WERI-Rb-1 (cell line): ENCODE results near the gene SHISA9.

ENCODE experiments used
- DNase-seq: peaks from one replicate; pipeline ENCODE4 v3.0.0-alpha.2; 2020
- H3K27ac ChIP-seq: fragments of 250-450 bp; sonication (Bioruptor Pico); 2 replicates; pipeline ENCODE4 v1.5.1; 2020; ENCODE audit warnings: mild to moderate bottlenecking, moderate library complexity
- H3K27me3 ChIP-seq: fragments of 250-450 bp; sonication (Bioruptor Pico); 2 replicates; pipeline ENCODE4 v1.5.1; 2021; ENCODE audit warnings: mild to moderate bottlenecking, low read depth, moderate library complexity; ENCODE audit not compliant: insufficient read depth, severe bottlenecking
- H3K36me3 ChIP-seq: fragments of 250-450 bp; sonication (Bioruptor Pico); 2 replicates; pipeline ENCODE4 v1.5.1; 2020; ENCODE audit warnings: mild to moderate bottlenecking, moderate library complexity
- H3K4me3 ChIP-seq: 2 replicates; pipeline ENCODE4 v1.5.1; 2011; ENCODE audit warnings: low read depth, mild to moderate bottlenecking, control low read depth, low read length
- H3K9me3 ChIP-seq: fragments of 250-450 bp; sonication (Bioruptor Pico); 2 replicates; pipeline ENCODE4 v1.5.1; 2021; ENCODE audit warnings: mild to moderate bottlenecking, moderate library complexity; ENCODE audit not compliant: severe bottlenecking
- TF ChIP-seq, protein P1 (sequence below): IDR thresholded peaks from 2 replicates; pipeline ENCODE4 v1.5.1; 2011; ENCODE audit warnings: low read depth, mild to moderate bottlenecking, control low read depth, inconsistent platforms, low read length

Gene SHISA9

DNA sequence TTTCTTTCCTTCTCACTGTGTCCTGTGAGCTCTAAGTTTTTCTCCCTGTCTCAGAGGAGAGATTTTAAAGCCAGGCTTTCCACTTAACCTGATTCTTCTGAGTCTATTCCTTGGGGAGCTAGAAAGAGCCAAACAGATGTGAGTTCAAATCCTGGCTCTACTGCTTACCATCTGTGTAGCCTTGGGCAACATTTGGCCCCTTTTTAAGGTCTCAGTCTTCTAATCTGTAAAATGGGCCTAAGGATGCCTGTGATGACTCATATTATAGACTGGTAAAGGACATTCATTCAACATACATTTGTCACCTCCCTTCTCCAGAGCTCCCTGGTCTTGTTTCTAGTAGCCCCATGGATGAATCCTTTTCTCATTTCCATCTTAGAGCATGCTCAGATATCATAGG lies 304.0 kb downstream of the SHISA9 start:
- H3K27ac ChIP-seq: no peak overlapping the region
- H3K36me3 ChIP-seq: no peaks in the 10 kb centered on the region
- DNase-seq: no peak
- no peaks in the 10 kb centered on the region for H3K9me3 ChIP-seq
- H3K27me3 ChIP-seq: no peaks in the 10 kb centered on the region
- TF ChIP-seq, protein P1, sequence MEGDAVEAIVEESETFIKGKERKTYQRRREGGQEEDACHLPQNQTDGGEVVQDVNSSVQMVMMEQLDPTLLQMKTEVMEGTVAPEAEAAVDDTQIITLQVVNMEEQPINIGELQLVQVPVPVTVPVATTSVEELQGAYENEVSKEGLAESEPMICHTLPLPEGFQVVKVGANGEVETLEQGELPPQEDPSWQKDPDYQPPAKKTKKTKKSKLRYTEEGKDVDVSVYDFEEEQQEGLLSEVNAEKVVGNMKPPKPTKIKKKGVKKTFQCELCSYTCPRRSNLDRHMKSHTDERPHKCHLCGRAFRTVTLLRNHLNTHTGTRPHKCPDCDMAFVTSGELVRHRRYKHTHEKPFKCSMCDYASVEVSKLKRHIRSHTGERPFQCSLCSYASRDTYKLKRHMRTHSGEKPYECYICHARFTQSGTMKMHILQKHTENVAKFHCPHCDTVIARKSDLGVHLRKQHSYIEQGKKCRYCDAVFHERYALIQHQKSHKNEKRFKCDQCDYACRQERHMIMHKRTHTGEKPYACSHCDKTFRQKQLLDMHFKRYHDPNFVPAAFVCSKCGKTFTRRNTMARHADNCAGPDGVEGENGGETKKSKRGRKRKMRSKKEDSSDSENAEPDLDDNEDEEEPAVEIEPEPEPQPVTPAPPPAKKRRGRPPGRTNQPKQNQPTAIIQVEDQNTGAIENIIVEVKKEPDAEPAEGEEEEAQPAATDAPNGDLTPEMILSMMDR: no peak
- no peak overlapping the region for H3K4me3 ChIP-seq

DNA sequence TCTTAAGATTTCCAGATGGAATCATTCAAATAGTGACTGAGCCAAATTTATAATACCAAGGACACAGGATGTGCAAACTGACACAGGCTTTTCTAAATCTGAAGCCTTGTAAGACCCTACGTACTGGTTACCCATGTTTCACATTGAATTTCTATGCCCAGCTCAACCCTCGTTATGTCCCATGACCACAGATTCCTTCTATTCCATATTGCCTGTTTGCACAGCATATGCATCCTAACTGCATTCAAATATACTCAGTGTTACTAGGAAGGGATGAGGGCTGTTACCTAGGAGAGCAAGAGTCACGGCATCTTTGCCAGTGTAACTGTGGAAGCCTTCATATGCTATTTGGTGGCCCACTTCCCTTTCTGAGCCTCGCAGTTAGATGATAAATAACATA lies 305.2 kb downstream of the SHISA9 start:
- no peak for DNase-seq
- TF ChIP-seq, protein P1: no peak
- Histone ChIP-seq H3K27me3 (no peaks in the 10 kb centered on the region), H3K4me3 (no peak overlapping the region), H3K27ac (no peak overlapping the region), H3K9me3 (no peaks in the 10 kb centered on the region), H3K36me3 (no peaks in the 10 kb centered on the region)

DNA sequence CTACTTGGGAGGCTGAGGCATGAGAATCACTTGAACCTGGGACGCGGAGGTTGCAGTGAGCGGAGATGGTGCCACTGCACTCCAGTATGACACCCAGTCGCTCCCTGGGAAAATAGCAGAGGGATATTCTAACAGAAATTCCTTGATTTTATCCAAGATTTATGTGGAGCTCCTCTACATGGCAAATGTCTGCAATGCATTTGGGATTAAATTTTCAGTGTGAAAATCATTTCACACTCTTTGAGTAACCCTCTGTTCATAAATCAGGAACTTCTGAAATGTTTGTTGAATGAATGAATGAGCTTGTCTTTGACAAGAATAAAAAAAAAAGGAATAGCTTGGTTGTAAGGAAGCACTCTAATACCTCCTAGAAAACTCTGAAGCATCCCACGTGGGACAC lies 305.8 kb downstream of the SHISA9 start:
- H3K27me3 ChIP-seq: no peaks in the 10 kb centered on the region
- no peaks in the 10 kb centered on the region for H3K9me3 ChIP-seq
- DNase-seq: no peak
- TF ChIP-seq, protein P1: no peak
- H3K36me3 ChIP-seq: no peaks in the 10 kb centered on the region
- H3K27ac ChIP-seq: no peak overlapping the region
- H3K4me3 ChIP-seq: no peak overlapping the region

DNA sequence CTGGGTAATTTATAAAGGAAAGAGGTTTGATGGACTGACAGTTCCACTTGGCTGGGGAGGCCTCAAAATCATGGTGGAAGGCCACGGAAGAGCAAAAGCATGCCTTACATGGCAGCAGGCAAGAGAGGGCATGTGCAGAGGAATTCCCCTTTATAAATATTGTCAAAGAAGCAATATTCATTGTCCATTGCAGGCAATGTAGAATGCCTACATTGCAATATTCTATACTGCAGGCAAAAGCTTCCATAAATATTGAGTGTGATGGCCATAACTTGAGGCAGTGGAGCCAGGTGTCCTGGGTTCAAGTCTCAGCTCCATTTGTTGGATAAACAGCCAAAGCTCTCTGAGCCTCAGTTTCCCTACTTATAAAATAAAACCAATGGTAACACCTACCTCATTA lies 322.3 kb downstream of the SHISA9 start:
- Histone ChIP-seq H3K27me3 (no peaks in the 10 kb centered on the region), H3K36me3 (no peaks in the 10 kb centered on the region), H3K9me3 (peaks cover 5% of the 10 kb centered on the region), H3K4me3 (no peak overlapping the region), H3K27ac (no peak overlapping the region)
- TF ChIP-seq, protein P1: no peak
- no peak for DNase-seq

DNA sequence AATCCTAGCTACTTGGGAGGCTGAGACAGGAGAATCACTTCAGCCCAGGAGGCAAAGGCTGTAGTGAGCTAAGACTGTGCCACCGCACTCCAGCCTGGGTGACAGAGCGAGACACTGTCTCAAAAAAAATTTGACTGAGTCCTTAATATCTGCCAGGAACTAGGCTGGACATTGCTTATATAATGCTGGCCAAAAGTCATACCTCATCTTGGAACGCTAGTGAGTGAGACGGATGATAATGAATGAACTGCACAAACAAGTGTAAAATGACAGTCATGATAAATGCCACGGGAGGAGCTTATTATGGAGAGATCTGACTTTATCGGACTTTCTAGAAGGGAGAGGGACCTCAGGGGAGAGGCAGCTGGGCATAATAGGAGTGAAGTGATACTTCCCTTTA lies 327.6 kb downstream of the SHISA9 start:
- Histone ChIP-seq H3K27ac (no peak overlapping the region), H3K36me3 (no peaks in the 10 kb centered on the region), H3K4me3 (no peak overlapping the region), H3K27me3 (no peaks in the 10 kb centered on the region), H3K9me3 (peaks cover 5% of the 10 kb centered on the region)
- DNase-seq: no peak
- TF ChIP-seq, protein P1: no peak

DNA sequence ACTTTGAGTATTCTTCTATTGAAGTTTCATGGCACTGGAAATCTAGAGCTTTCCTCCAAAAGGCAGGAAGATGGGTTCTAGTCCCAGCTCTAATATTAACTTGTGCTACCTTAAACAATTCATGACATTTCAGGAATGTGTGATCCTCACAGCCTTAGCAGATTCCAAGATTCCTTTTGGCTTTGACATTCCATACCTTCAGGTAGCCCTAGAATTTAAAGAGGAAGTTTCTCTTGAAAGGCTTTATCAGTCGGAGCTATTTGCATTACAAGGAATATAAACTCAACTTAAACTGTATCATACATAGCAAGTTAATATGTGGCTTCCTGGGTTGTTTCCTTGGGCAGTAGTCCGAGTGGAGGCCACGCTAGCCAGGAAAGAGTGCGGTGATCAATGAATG lies 330.0 kb downstream of the SHISA9 start:
- peaks cover 4% of the 10 kb centered on the region for H3K9me3 ChIP-seq
- no peak overlapping the region for H3K27ac ChIP-seq
- DNase-seq: no peak
- no peaks in the 10 kb centered on the region for H3K36me3 ChIP-seq
- TF ChIP-seq, protein P1: no peak
- H3K4me3 ChIP-seq: no peak overlapping the region
- no peaks in the 10 kb centered on the region for H3K27me3 ChIP-seq
